ENCODE measurements around the gene ITPK1.

GRCh38 chr14:92907316-92907911, 208.3 kb downstream of the ITPK1 start:
- TF ChIP-seq EZH2phosphoT487 (IDR thresholded peaks at IDR 0.05; ENCODE audit: low read depth) (no peak), CTCF (IDR thresholded peaks at IDR 0.05; ENCODE audit: low read depth, low read length) (no peak)
